HG02642 (cell line): ENCODE data around the gene AKIRIN2.

Experiments used
- ATAC-seq: cut with Tn5 transposase; IDR thresholded peaks from one replicate; pipeline ENCODE4 v1.9.1; 2021; ENCODE audit warnings: mild to moderate bottlenecking; ENCODE audit not compliant: unreplicated experiment, poor library complexity

AKIRIN2 gene

GRCh38 chr6:87701676-87702588 is at the start of gene AKIRIN2:
Gene AKIRIN2, minus strand, starts transcription at chr6:87702233. Its CDS starts 549 bp downstream, at chr6:87701684.
- peak; percentile 69 for ATAC-seq

- ATAC-seq, result no peak
These were observed 45.6 kb upstream of the AKIRIN2 start for GRCh38 chr6:87747646-87748045.

- no peak for ATAC-seq
These were observed 44.1 kb upstream of the AKIRIN2 start for GRCh38 chr6:87745966-87746721.

- no peak for ATAC-seq
These were observed 41.4 kb upstream of the AKIRIN2 start for GRCh38 chr6:87743454-87743853.

GRCh38 chr6:87742106-87742505 is 40.1 kb upstream of the AKIRIN2 start:
- peak; percentile 61 for ATAC-seq

- ATAC-seq, result no peak
These were observed 39.1 kb upstream of the AKIRIN2 start for GRCh38 chr6:87741001-87741650.

GRCh38 chr6:87738744-87739143 is 36.7 kb upstream of the AKIRIN2 start:
- ATAC-seq, result no peak

- no peak for ATAC-seq
These were observed 36.0 kb upstream of the AKIRIN2 start for GRCh38 chr6:87738000-87738399.

- ATAC-seq, result no peak
These were observed 34.9 kb upstream of the AKIRIN2 start for GRCh38 chr6:87736809-87737540.

- peak; percentile 83 for ATAC-seq
These were observed 30.0 kb upstream of the AKIRIN2 start for GRCh38 chr6:87731818-87732661.

GRCh38 chr6:87731080-87731479 is 29.0 kb upstream of the AKIRIN2 start:
- ATAC-seq, result no peak

GRCh38 chr6:87729965-87730719 is 28.1 kb upstream of the AKIRIN2 start:
- ATAC-seq, result no peak

GRCh38 chr6:87728706-87729105 is 26.7 kb upstream of the AKIRIN2 start:
- ATAC-seq, result no peak

- ATAC-seq, result peak; percentile 86
These were observed 23.2 kb upstream of the AKIRIN2 start for GRCh38 chr6:87724983-87725811.

- ATAC-seq, result peak; percentile 44
These were observed 21.4 kb upstream of the AKIRIN2 start for GRCh38 chr6:87723170-87724078.

GRCh38 chr6:87722540-87723169 is 20.6 kb upstream of the AKIRIN2 start:
- no peak for ATAC-seq
